Panc1 (cell line): ENCODE results near the gene UVSSA. TPM values are rescaled to one million over a fixed set of nuclear protein-coding genes. Genes with fewer than 3 reads are reported as not detected.

Experiments used
- ATAC-seq: fragments of 200-7000 bp; cut with Tn5 transposase; 2 replicates; pipeline ENCODE4 v1.9.1; 2020; ENCODE audit warnings: mild to moderate bottlenecking, moderate library complexity
- BruUV-seq: library from RNA; stranded (reverse); fragments of 400-500 nt; replicated peaks from 2 replicates; lab custom pipeline; 2021; lab: Mats Ljungman, UMichigan
- CTCF ChIA-PET: fragments of 300-600 bp; sonication (Branson Sonifier 250); formaldehyde crosslinking; loops from one replicate; lab custom pipeline; 2022; ENCODE audit warnings: antibody characterized with exemption; lab: Charles Lee
- POLR2A ChIA-PET: fragments of 300-600 bp; sonication (Branson Sonifier 250); formaldehyde crosslinking; loops from one replicate; lab custom pipeline; 2022; ENCODE audit warnings: antibody characterized with exemption; lab: Charles Lee
- DNase-seq: peaks from one replicate; pipeline ENCODE4 v3.0.0-alpha.2; 2010; ENCODE audit warnings: low read depth, low spot score
- H3K27ac ChIP-seq: 2 replicates; pipeline ENCODE4 v1.5.1; 2011; ENCODE audit warnings: mild to moderate bottlenecking, low read length, inconsistent platforms
- H3K27me3 ChIP-seq: fragments of 200-500 bp; sonication (Bioruptor generic); 2 replicates; pipeline ENCODE4 v1.6.0; 2014; ENCODE audit warnings: low read length, inconsistent platforms; ENCODE audit not compliant: control insufficient read depth, insufficient read depth
- H3K36me3 ChIP-seq: fragments of 200-500 bp; sonication (Bioruptor generic); 2 replicates; pipeline ENCODE4 v1.5.1; 2014; ENCODE audit warnings: inconsistent platforms, mild to moderate bottlenecking, low read length, moderate library complexity; ENCODE audit not compliant: control insufficient read depth, insufficient read depth
- H3K4me1 ChIP-seq: 2 replicates; pipeline ENCODE4 v1.5.1; 2011; ENCODE audit warnings: inconsistent platforms, mild to moderate bottlenecking, low read length, moderate library complexity; ENCODE audit not compliant: control insufficient read depth, insufficient read depth
- H3K4me3 ChIP-seq, 2 experiments: 2 replicates each; pipeline ENCODE4 v1.5.1; 2011 to 2012; ENCODE audit warnings: low read depth in 2 of 2, low read length in 2 of 2, mild to moderate bottlenecking in 2 of 2, inconsistent platforms in 1 of 2, moderate library complexity in 1 of 2
- H3K9me3 ChIP-seq: fragments of 200-500 bp; sonication (Bioruptor generic); 2 replicates; pipeline ENCODE4 v1.5.1; 2014; ENCODE audit warnings: low read depth, mild to moderate bottlenecking, inconsistent platforms, low read length, moderate library complexity; ENCODE audit not compliant: control insufficient read depth, insufficient read depth
- POLR2AphosphoS5 ChIP-seq: IDR thresholded peaks from 2 replicates; pipeline ENCODE4 v1.6.1; 2012; ENCODE audit warnings: mild to moderate bottlenecking, low read depth, low read length, moderate library complexity
- SIN3A ChIP-seq: IDR thresholded peaks from 2 replicates; pipeline ENCODE4 v1.6.1; 2012; ENCODE audit warnings: low read depth, mild to moderate bottlenecking, low read length, moderate library complexity, borderline replicate concordance; ENCODE audit not compliant: insufficient read depth
- TCF7L2 ChIP-seq: IDR thresholded peaks from 2 replicates; pipeline ENCODE4 v1.6.1; 2011; ENCODE audit warnings: mild to moderate bottlenecking, low read depth, low read length, inconsistent platforms
- in situ Hi-C: cut with HindIII; loops from 2 replicates; pipeline ENCODE4 v1.10.0; 2016; ENCODE audit warnings: low sequenced_read_pairs, low pct_unique_long_range_greater_than_20kb
- intact Hi-C: fragments of 100-400 bp; cut with micrococcal nuclease; formaldehyde crosslinking; loops from one replicate; pipeline ENCODE4 v1.10.0; 2022; ENCODE audit not compliant: unreplicated experiment
- total RNA-seq: library from RNA; stranded (reverse); gene quantifications from one replicate; pipeline ENCODE4 v1.2.1, GENCODE V29; 2021; ENCODE audit not compliant: unreplicated experiment
- TF ChIP-seq, protein P1 (sequence below), 2 experiments: IDR thresholded peaks; 2 replicates each; pipeline ENCODE4 v1.6.1; 2011 to 2012; ENCODE audit warnings: low read depth in 2 of 2, control low read depth in 1 of 2, low read length in 1 of 2, mild to moderate bottlenecking in 1 of 2, moderate library complexity in 1 of 2; ENCODE audit not compliant: insufficient read depth in 1 of 2
- TF ChIP-seq, protein P2 (sequence below): fragments of 450-650 bp; IDR thresholded peaks from 2 replicates; pipeline ENCODE4 v1.5.1; 2017; ENCODE audit warnings: mild to moderate bottlenecking

UVSSA gene
- total RNA-seq, 1 experiment from 2014 or later: 23.4 TPM

DNA sequence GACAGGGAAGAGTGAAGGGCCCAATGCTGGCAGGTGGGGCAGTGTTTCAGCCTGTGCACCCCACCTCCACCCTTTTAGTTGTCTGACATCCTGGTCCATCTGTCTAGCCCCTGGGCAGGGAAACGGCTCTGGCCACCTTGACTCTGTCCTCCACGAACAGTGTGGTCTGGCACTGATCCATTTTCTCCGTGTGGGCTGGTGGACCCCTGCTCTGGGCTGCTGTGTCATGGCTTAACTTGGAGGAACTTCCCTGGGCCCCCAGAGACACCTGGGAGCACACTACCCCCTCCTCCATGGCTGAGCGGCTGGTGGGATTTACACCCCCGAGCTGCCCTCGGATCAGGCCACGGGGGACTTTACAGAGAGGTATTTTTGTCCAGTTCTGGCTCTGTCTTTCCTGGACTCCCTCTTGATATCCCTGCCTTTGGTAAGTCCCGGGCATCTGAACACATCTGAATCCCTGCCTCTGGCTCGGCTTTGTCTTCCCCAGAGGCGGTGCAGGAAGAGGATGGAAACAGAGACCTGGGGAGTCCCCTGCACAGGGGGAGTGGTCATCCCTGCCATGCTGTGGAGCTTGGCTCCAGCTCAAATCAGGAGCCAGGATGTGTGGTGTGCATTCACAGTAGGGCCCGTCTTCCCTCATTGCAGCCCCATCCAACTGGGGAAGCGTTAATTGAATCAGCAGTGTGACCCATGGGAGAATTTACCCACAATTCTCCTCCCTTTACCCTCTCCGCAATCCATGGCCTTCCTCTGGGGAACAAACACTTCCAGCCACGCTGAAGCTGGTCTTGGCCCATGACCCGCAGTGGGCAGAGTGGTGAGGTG, 65.6 kb downstream of the UVSSA start:
- H3K36me3 ChIP-seq: no peaks in the 10 kb centered on the region
- in situ Hi-C loops: no loop called here
- H3K27ac ChIP-seq: no peak overlapping the region
- TF ChIP-seq TCF7L2: no peak
- TF ChIP-seq, protein P1, sequence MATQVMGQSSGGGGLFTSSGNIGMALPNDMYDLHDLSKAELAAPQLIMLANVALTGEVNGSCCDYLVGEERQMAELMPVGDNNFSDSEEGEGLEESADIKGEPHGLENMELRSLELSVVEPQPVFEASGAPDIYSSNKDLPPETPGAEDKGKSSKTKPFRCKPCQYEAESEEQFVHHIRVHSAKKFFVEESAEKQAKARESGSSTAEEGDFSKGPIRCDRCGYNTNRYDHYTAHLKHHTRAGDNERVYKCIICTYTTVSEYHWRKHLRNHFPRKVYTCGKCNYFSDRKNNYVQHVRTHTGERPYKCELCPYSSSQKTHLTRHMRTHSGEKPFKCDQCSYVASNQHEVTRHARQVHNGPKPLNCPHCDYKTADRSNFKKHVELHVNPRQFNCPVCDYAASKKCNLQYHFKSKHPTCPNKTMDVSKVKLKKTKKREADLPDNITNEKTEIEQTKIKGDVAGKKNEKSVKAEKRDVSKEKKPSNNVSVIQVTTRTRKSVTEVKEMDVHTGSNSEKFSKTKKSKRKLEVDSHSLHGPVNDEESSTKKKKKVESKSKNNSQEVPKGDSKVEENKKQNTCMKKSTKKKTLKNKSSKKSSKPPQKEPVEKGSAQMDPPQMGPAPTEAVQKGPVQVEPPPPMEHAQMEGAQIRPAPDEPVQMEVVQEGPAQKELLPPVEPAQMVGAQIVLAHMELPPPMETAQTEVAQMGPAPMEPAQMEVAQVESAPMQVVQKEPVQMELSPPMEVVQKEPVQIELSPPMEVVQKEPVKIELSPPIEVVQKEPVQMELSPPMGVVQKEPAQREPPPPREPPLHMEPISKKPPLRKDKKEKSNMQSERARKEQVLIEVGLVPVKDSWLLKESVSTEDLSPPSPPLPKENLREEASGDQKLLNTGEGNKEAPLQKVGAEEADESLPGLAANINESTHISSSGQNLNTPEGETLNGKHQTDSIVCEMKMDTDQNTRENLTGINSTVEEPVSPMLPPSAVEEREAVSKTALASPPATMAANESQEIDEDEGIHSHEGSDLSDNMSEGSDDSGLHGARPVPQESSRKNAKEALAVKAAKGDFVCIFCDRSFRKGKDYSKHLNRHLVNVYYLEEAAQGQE (IDR thresholded peaks at IDR 0.05; ENCODE audit: insufficient read depth in 1 of 2, low read depth in 2 of 2, low read length in 1 of 2): no peak
- TF ChIP-seq, protein P2, sequence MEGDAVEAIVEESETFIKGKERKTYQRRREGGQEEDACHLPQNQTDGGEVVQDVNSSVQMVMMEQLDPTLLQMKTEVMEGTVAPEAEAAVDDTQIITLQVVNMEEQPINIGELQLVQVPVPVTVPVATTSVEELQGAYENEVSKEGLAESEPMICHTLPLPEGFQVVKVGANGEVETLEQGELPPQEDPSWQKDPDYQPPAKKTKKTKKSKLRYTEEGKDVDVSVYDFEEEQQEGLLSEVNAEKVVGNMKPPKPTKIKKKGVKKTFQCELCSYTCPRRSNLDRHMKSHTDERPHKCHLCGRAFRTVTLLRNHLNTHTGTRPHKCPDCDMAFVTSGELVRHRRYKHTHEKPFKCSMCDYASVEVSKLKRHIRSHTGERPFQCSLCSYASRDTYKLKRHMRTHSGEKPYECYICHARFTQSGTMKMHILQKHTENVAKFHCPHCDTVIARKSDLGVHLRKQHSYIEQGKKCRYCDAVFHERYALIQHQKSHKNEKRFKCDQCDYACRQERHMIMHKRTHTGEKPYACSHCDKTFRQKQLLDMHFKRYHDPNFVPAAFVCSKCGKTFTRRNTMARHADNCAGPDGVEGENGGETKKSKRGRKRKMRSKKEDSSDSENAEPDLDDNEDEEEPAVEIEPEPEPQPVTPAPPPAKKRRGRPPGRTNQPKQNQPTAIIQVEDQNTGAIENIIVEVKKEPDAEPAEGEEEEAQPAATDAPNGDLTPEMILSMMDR: no peak
- no peak for TF ChIP-seq POLR2AphosphoS5
- TF ChIP-seq SIN3A: no peak
- ATAC-seq (0 out of 2 replicates have a peak, but pooled peaks have one; percentile 22), DNase-seq (no peak)
- H3K4me1 ChIP-seq: no peaks in the 10 kb centered on the region
- ChIA-PET CTCF (no interaction called here), POLR2A (no interaction called here)
- H3K27me3 ChIP-seq: no peaks in the 10 kb centered on the region
- no peak overlapping the region for H3K4me3 ChIP-seq
- no TSS peak for BruUV-seq
- intact Hi-C loops: no loop called here
- H3K9me3 ChIP-seq: no peaks in the 10 kb centered on the region

DNA sequence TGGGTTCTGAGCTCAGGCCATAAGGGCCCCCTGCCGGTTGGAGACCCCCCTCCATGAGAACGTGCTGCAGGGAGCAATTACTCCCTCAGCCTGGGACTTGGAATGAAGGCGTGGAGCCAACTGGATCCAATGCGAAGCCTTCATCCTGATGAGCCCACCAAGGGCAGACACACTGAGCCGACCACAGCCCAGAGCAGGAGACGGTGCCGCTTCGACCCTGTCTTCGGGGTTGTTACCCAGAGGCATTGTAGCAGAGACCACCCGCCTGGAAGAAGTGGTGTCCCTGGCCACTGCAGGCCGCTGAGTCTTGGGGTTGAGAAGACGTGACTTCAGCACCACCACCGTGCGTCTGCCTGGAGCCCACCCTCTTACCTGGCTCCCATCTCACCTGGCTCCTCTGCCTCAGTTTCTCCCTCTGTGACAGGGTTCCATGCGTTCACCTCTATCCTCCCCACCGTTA, 66.2 kb downstream of the UVSSA start:
- no peaks in the 10 kb centered on the region for H3K36me3 ChIP-seq
- in situ Hi-C loops (no loop called here), intact Hi-C loops (no loop called here)
- CTCF ChIA-PET: no interaction called here
- POLR2A ChIA-PET: no interaction called here
- no TSS peak for BruUV-seq
- TF ChIP-seq, protein P1 (IDR thresholded peaks at IDR 0.05; ENCODE audit: insufficient read depth in 1 of 2, low read depth in 2 of 2, low read length in 1 of 2): no peak
- TF ChIP-seq, protein P2: no peak
- TF ChIP-seq SIN3A (no peak), TCF7L2 (no peak), POLR2AphosphoS5 (no peak)
- H3K4me3 ChIP-seq: no peak overlapping the region
- no peaks in the 10 kb centered on the region for H3K4me1 ChIP-seq
- no peaks in the 10 kb centered on the region for H3K9me3 ChIP-seq
- DNase-seq (no peak), ATAC-seq (no peak)
- no peak overlapping the region for H3K27ac ChIP-seq
- no peaks in the 10 kb centered on the region for H3K27me3 ChIP-seq
